Measurements from ENCODE around the gene KRTAP10-7.

The KRTAP10-7 gene

DNA sequence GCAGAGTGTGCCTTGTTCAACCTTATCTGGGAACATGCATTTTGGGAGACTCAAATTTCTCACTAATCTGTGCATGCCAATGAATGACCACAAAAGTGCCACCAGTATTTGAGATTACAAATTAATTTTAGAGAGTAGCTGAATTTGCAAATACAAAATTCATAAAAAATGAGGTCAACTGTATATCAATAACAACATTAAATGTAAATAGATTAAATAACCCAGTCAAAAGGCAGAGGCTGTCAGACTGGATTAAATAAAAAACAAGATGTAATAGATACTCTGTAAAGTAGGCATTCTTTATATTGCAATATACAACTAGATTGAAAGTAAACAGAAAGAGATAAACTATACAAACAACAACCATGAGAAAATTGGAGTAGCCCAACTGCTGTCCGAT lies 36.3 kb upstream of the KRTAP10-7 start:
- no CpG with 5 or more reads among the region's 1 CpG for WGBS, 2 experiments (ENCODE audit: insufficient coverage in 2 of 2)
- no peak overlapping the region for H3K27ac ChIP-seq (ENCODE audit: low read depth, low read length, severe bottlenecking)
- H3K4me1 ChIP-seq (ENCODE audit: control insufficient read depth, insufficient read depth, low read length, poor library complexity, severe bottlenecking): no peaks in the 10 kb centered on the region
- no peaks in the 10 kb centered on the region for H3K9me3 ChIP-seq (ENCODE audit: control insufficient read depth, low read length)
- H3K4me3 ChIP-seq (ENCODE audit: extremely low read depth, insufficient read depth, low read length, poor library complexity, severe bottlenecking): no peak overlapping the region
- H3K36me3 ChIP-seq (ENCODE audit: control insufficient read depth, insufficient read depth, low read length): no peaks in the 10 kb centered on the region

- Histone ChIP-seq H3K4me1 (ENCODE audit: control insufficient read depth, insufficient read depth, low read length, poor library complexity, severe bottlenecking) (no peaks in the 10 kb centered on the region), H3K27ac (ENCODE audit: low read depth, low read length, severe bottlenecking) (no peak overlapping the region), H3K9me3 (ENCODE audit: control insufficient read depth, low read length) (no peaks in the 10 kb centered on the region), H3K36me3 (ENCODE audit: control insufficient read depth, insufficient read depth, low read length) (no peaks in the 10 kb centered on the region), H3K4me3 (ENCODE audit: extremely low read depth, insufficient read depth, low read length, poor library complexity, severe bottlenecking) (no peak overlapping the region)
- WGBS, 2 experiments (ENCODE audit: insufficient coverage in 2 of 2): no CpG with 5 or more reads among the region's 1 CpG
These were observed 35.4 kb upstream of the KRTAP10-7 start for GRCh38 chr21:44564886-44565598.

GRCh38 chr21:44566403-44566802 lies 34.0 kb upstream of the KRTAP10-7 start:
- no CpG with 5 or more reads among the region's 1 CpG for WGBS, 2 experiments (ENCODE audit: insufficient coverage in 2 of 2)
- no peak overlapping the region for H3K27ac ChIP-seq (ENCODE audit: low read depth, low read length, severe bottlenecking)
- H3K9me3 ChIP-seq (ENCODE audit: control insufficient read depth, low read length): peaks cover 13% of the 10 kb centered on the region
- H3K4me3 ChIP-seq (ENCODE audit: extremely low read depth, insufficient read depth, low read length, poor library complexity, severe bottlenecking): no peak overlapping the region
- H3K36me3 ChIP-seq (ENCODE audit: control insufficient read depth, insufficient read depth, low read length): no peaks in the 10 kb centered on the region
- no peaks in the 10 kb centered on the region for H3K4me1 ChIP-seq (ENCODE audit: control insufficient read depth, insufficient read depth, low read length, poor library complexity, severe bottlenecking)

GRCh38 chr21:44567481-44568171 lies 32.8 kb upstream of the KRTAP10-7 start:
- no peak overlapping the region for H3K27ac ChIP-seq (ENCODE audit: low read depth, low read length, severe bottlenecking)
- no peaks in the 10 kb centered on the region for H3K36me3 ChIP-seq (ENCODE audit: control insufficient read depth, insufficient read depth, low read length)
- 94 to 95% methylated on average over 16 to 17 of the region's 18 CpGs for WGBS, 2 experiments (ENCODE audit: insufficient coverage in 2 of 2)
- no peak overlapping the region for H3K4me3 ChIP-seq (ENCODE audit: extremely low read depth, insufficient read depth, low read length, poor library complexity, severe bottlenecking)
- no peaks in the 10 kb centered on the region for H3K4me1 ChIP-seq (ENCODE audit: control insufficient read depth, insufficient read depth, low read length, poor library complexity, severe bottlenecking)
- peaks cover 19% of the 10 kb centered on the region for H3K9me3 ChIP-seq (ENCODE audit: control insufficient read depth, low read length)

GRCh38 chr21:44568261-44568660 lies 32.1 kb upstream of the KRTAP10-7 start:
- Histone ChIP-seq H3K4me3 (ENCODE audit: extremely low read depth, insufficient read depth, low read length, poor library complexity, severe bottlenecking) (no peak overlapping the region), H3K27ac (ENCODE audit: low read depth, low read length, severe bottlenecking) (no peak overlapping the region), H3K36me3 (ENCODE audit: control insufficient read depth, insufficient read depth, low read length) (no peaks in the 10 kb centered on the region), H3K4me1 (ENCODE audit: control insufficient read depth, insufficient read depth, low read length, poor library complexity, severe bottlenecking) (peaks cover 3% of the 10 kb centered on the region), H3K9me3 (ENCODE audit: control insufficient read depth, low read length) (peaks cover 19% of the 10 kb centered on the region)
- 90 to 93% methylated on average over 10 of the region's 12 CpGs for WGBS, 2 experiments (ENCODE audit: insufficient coverage in 2 of 2)

DNA sequence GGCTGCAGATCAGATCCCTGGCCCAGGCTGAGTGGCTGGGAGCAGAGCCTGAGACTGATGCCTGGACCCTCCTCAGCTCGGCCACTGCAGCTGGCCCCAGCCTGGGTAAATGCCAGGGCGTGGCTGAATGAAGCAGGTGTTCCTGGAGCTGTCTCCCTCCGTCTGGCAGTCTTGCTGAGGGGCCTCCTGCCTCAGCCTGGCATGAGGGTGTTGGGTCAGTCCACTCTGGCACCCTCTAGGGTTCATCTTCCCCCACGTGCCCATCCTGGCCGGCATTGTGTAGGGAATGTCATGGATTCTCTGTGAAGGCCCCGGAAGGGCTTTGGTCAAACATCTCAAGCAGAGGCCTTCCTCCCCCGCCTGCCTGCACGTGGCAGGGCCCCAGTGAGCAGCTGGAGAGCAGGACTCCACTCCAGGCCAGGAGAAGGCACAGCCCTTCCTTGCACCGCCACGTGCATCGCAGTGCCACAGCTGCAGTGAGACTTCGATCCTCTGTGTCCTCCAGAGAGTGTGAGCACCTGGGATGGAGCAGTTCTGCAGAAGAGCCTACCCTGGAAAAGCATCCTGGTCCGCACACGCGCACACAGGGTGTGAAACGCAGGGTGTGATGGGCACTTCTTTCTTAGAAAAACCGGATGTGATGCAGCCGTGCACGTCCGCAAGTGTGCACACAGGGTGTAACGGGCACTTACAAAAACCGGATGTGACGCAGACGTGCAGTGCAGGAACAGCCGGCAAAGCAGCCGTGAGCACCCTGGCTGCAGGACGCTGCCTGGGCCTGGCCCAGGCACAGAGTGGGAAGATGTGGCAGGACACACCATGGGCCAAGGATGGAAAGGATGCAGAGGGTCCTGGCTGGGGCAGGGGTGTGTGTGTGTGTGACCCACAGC lies 31.5 kb upstream of the KRTAP10-7 start:
- Histone ChIP-seq H3K9me3 (ENCODE audit: control insufficient read depth, low read length) (peaks cover 19% of the 10 kb centered on the region), H3K27ac (ENCODE audit: low read depth, low read length, severe bottlenecking) (no peak overlapping the region), H3K4me1 (ENCODE audit: control insufficient read depth, insufficient read depth, low read length, poor library complexity, severe bottlenecking) (peaks cover 4% of the 10 kb centered on the region), H3K36me3 (ENCODE audit: control insufficient read depth, insufficient read depth, low read length) (no peaks in the 10 kb centered on the region), H3K4me3 (ENCODE audit: extremely low read depth, insufficient read depth, low read length, poor library complexity, severe bottlenecking) (no peak overlapping the region)
- WGBS, 2 experiments (ENCODE audit: insufficient coverage in 2 of 2): 85 to 88% methylated on average over 27 of the region's 27 CpGs

DNA sequence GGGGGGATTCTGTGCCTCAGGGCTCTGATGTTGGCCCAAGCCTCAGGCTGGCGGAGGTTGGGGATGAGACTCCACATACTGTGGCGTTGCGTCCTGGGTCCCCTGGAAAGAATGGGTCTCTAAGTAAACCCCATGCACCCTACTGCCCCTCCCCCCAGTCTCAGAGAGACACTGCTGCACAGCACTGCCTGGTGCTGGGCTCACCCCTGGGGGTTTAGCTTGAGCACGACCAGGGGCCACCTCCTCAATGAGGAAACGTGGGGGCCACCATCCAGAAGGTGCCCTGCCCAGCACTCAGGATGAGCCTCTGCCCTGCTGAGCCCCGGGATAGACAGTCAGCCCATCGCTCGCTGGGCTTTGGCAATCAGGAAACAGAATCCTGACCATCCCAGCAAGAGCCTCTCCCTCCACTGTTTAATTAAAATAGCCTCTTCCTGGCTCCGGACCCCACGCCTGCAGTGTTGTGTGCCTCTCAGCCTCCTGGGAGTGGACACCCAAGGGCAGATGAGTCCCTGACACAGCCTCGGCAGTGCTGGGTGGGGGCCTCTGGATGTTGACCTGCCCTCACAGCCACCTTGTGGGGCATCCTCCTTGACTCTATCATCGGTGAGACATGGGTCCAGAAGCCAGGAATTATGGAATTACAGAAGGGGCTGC lies 30.4 kb upstream of the KRTAP10-7 start:
- Histone ChIP-seq H3K36me3 (ENCODE audit: control insufficient read depth, insufficient read depth, low read length) (no peaks in the 10 kb centered on the region), H3K9me3 (ENCODE audit: control insufficient read depth, low read length) (peaks cover 19% of the 10 kb centered on the region), H3K4me1 (ENCODE audit: control insufficient read depth, insufficient read depth, low read length, poor library complexity, severe bottlenecking) (peaks cover 4% of the 10 kb centered on the region), H3K27ac (ENCODE audit: low read depth, low read length, severe bottlenecking) (no peak overlapping the region), H3K4me3 (ENCODE audit: extremely low read depth, insufficient read depth, low read length, poor library complexity, severe bottlenecking) (no peak overlapping the region)
- WGBS, 2 experiments (ENCODE audit: insufficient coverage in 2 of 2): 90 to 93% methylated on average over 7 to 11 of the region's 12 CpGs

- H3K36me3 ChIP-seq (ENCODE audit: control insufficient read depth, insufficient read depth, low read length): no peaks in the 10 kb centered on the region
- no peak overlapping the region for H3K4me3 ChIP-seq (ENCODE audit: extremely low read depth, insufficient read depth, low read length, poor library complexity, severe bottlenecking)
- H3K4me1 ChIP-seq (ENCODE audit: control insufficient read depth, insufficient read depth, low read length, poor library complexity, severe bottlenecking): peaks cover 4% of the 10 kb centered on the region
- H3K27ac ChIP-seq (ENCODE audit: low read depth, low read length, severe bottlenecking): no peak overlapping the region
- 72 to 94% methylated on average over 2 to 4 of the region's 4 CpGs for WGBS, 2 experiments (ENCODE audit: insufficient coverage in 2 of 2)
- peaks cover 19% of the 10 kb centered on the region for H3K9me3 ChIP-seq (ENCODE audit: control insufficient read depth, low read length)
These were observed 29.1 kb upstream of the KRTAP10-7 start for GRCh38 chr21:44571296-44571695.

DNA sequence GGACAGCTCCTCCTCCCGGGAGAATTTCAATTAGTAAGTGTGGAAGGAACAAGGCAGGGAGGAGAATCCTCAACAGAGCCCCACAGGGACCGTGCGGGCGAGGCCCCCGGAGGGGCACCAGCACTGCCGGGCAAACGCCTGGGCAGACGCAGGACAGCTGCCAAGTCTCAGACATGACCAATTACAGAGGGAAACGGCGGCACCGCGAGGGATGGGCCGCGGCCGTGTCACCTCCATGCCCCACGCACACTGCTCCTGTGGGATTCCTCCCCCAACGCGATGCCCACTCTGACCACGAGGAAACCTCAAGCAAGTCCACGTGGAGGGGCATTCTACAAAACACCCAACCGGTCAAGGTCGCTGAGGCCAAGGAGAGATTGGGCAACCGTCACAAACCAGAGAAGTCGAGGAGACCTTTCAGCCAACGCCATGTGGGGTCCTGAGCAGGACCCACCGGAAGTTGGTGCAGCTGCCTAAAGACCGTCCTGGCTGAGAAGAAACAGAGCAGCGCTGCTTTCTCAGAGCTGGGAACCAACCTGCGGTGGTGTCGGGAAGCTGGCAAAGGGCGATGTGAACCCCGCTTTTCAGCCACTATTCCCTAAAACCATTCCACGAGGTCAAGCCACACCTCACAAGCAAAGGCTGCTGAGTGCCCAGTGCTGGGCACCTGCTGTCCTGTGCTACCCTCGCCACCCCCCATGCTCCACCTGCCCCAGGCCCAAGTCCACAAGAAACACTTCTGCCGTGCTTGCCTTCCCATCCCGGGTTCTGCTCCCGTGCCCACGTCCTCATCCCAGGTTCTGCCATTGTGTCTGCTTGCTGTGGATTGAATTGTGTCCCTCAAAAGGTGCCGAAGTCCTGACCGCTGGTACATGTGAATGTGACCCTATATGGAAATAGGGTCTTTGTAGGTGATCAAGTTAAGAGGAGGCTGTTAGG lies 28.3 kb upstream of the KRTAP10-7 start:
- Histone ChIP-seq H3K4me3 (ENCODE audit: extremely low read depth, insufficient read depth, low read length, poor library complexity, severe bottlenecking) (no peak overlapping the region), H3K36me3 (ENCODE audit: control insufficient read depth, insufficient read depth, low read length) (no peaks in the 10 kb centered on the region), H3K27ac (ENCODE audit: low read depth, low read length, severe bottlenecking) (no peak overlapping the region), H3K9me3 (ENCODE audit: control insufficient read depth, low read length) (peaks cover 23% of the 10 kb centered on the region), H3K4me1 (ENCODE audit: control insufficient read depth, insufficient read depth, low read length, poor library complexity, severe bottlenecking) (peaks cover 4% of the 10 kb centered on the region)
- 93 to 94% methylated on average over 29 to 40 of the region's 40 CpGs for WGBS, 2 experiments (ENCODE audit: insufficient coverage in 2 of 2)

All from mesodermal cell (in vitro differentiated cells).